Inflammatory macrophage treated with lipopolysaccharide for 1 hour (primary cell): ENCODE measurements around the gene ZNF384.

ENCODE experiments used
- DNase-seq, 2 donors: peaks; one replicate each; pipeline ENCODE4 v3.0.0-alpha.2; 2020 to 2022

ZNF384 gene

DNA sequence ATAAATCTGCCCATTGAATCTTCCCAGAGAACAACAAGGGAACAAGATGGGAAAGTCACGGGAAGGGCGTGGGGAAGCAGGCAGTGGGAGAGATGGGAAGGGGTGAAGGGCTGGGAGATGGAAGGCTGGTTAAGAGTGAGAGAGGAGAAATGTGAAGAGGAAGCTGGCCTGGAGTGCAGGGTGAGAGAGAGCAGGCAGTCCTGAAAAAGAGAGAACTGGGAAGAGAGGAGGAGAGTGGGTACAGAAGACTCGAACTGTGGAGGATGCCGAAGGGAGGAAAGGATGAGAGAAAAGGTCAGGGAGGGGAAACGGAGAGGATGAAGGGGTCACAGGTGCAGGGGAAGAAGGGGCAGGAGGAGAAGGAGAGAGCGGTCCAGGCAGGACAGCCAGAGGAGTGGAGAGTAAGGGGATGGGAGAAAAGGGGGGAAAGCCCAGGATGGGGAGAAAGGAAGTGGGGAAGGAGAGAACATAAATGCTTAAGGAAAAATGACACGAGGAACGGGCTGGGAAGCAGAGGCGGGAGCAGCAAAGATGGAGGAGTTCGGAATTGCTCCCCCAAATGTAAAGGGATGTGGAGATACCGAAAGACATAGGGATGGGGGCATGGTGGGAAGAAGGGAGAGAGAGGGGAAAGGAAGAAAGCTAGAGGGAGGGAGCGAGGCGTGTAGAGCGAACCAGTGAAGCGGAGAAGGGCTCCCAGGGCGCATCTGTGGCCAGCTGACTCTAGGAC is 10.2 kb upstream of the ZNF384 start:
- DNase-seq = no peak

DNA sequence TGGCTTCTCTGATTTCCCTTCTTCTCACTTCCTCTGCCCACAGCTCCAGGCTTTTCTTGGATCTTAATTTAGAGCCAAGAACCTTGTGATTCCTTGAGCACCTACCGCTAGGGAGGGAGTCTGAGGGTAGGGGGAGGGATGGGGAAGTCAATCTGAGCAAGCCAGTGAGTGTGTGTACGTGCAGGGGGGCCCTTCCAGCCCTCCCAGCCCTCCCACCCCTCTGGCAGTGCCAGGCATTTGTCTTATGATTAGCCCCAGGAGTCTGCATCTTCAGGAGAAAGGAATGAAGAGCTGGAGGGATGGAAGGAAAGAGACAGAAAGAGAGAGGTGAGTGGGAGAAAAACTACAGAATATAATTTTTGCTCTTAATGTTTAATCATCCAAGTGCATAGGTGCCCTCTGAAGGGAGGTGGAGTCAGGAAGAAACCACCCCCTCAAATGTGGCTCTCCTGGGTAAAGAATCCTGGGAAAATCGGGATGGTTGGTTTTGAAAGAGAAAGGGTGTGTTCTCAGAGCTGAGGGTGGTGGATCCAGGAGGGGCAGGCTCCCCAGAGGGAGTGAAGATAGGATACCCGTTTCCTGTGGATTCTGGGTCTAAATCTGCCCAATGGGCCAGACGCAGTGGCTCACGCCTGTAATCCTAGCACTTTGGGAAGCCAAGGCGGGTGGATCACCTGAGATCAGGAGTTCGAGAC is 9.3 kb upstream of the ZNF384 start:
- no peak for DNase-seq

DNA sequence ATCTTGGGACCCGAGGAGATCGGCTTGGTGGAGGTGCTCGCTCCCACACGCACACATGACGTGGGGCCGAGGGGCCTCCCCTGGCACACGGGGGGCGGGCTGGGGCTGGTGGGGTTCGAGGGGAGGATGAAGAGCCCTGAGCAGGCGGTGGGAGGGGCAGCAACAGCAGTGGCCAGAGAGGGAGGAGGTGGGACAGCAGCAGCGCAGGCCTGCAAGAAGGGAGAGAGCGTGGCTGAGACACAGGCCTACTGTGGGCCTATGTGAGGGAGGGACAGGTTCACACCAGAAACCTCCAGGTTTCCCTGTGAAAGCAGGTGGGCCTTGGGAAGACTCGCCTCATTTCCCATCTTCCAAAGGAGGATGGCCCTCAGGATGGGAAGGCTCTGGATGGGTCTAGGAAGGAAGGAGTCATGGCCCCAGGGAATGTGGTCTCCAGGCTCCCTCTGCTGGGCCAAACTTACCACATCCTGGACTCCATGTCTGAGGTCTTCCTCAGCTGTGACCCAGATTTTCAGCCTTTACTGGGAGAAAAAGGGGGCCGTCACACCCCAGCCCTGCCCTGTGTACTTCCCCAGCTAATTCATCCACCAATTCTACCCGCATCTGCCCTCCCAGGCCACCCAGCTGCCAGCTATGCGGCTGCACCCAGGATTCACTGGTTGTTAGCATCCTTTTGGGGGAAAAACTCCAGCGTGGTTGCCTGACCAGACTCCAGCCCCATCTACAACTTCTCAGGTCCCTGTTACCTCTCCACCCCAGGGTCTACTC is 8.6 kb upstream of the ZNF384 start:
- peak in 1 of 2 donors; percentile 54 for DNase-seq

DNA sequence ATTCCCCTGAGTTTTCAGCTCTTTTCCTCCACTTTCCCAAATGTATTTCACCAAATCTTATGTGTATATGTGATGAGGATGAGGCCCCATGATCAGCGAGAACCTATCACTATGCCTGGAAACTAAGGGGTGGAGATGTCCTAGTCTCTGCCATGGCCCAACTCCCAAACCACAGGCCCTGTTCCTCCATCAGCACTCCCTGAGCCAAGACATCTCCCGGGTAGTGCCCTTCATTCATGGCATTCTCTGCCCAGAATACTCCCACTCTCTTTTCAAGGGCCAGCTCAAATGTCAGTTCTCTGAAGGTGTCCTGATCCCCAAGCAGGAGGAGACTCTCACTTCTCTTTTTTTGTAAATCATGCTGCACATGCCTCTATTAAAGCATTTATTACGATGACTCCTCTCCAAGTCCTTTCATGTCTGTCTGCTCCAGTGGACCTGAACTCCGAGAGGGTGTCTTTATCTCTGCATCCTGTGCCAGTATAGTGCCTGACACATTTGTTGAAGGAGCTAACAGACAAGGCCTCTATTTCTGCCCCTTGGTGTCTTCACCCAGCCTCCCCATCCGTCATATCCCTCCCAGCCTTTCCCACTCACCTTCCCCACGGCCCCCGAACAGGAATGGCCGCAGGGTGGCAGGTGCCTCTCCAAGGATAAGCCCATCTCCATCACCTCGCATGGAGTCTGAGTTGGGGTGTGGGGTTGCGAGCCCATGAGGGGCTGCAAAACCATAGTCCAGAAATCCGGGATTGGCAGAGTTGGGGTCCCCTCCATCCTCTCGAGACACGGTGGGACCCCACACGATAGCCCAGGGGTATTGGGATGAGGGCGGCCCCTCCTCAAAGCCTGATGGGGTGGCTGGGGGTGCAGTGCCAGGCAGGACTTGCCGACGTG is 7.8 kb upstream of the ZNF384 start:
- DNase-seq = no peak

DNA sequence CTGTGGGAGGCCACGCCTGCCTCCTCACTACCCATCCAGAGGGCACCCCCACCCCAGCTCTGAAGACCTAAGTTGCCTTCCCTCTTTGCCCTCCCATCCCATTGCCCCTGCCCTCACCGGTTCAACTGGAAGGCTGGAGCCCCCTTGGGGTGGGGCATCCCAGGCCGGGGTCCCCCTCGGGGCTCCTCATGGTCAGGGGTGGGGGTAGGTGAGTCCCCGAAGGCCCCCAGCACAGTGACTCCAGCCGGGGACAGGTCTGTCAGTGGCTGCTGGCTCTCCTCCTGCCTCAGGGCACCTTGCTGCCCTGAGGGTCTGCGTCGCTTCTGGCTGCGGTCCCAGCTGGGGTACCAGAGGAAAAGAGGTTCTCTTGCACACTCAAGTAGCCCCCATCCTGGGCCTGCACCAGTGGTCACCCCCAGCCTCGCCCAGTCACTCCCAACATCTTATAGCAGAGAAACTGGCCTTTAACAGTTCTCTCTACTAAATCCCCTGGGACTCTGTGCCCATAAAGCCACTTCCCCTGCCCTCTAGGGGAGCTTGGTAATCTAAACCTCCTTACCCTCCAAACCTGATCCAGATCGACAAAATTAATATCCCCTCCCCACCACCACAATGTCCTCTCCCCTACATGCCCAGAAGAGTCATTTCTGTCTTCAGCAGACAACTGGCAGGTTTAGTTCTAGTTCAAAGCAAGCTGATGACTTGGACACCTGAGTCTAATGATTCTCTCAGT is 6.3 kb upstream of the ZNF384 start:
- no peak for DNase-seq

DNA sequence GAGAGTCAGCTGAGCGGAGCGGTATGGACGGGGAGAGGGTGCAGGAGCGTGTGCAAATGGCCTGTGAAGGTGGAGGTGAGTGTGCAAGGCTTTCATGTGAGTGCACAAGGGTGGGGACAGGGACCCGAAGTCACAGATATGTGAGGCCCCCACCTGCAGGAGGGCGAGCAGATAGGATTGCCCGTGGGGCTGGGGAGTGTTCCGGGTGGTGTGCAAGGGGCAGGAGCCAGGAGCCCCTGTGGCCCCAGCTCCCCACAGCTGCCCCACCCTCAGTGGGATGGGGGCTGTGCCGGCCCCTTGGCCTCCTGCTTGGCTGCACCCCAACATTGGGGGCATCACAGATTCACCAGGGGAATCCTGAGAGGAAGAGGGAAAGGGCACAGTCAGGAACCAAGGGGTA is 5.5 kb upstream of the ZNF384 start:
- no peak for DNase-seq

DNA sequence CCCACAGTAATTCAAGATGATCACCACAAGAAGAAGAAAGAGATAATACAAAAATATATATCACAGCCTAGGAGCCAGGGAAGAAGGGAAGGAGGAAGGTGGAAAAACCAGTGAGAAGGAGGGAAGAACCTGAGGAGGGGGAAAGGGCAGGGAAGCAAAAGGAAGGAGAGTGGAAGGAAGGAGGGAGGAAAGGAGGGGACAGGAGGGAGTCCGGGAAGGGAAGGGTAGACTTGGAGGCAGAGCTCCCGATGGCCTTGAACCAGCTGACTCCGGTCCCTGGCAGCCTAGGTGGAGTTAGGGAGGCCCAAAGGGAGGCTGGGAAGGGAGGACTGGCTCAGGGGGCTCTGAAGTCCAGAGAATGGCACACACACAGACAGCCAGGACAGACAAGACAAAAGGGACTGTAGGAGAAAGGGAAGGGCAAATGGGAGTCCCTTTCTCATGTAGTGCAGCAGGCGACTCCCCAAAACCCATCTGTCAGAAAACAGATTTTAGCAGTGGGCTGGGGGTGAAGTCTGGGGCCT is 4.7 kb upstream of the ZNF384 start:
- no peak for DNase-seq

DNA sequence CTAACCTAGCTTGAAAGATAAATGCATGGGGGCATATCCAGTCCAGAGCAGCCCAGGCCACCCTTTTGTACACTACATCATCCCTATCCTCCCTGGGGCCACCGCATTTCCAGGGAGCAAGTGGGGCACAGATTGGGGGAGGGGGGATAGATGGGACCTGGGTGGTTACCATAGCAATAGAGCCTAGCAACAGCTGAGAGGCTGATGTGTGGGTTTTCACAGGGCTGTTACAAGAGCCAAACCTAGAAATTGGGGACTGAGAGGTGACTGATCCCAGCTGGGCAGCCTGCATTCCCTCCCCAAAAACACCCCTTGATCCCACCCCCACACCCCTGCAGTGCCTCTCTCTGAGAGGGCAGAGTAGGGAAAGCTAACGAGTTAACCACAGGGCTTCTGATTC is 3.7 kb upstream of the ZNF384 start:
- DNase-seq = no peak

DNA sequence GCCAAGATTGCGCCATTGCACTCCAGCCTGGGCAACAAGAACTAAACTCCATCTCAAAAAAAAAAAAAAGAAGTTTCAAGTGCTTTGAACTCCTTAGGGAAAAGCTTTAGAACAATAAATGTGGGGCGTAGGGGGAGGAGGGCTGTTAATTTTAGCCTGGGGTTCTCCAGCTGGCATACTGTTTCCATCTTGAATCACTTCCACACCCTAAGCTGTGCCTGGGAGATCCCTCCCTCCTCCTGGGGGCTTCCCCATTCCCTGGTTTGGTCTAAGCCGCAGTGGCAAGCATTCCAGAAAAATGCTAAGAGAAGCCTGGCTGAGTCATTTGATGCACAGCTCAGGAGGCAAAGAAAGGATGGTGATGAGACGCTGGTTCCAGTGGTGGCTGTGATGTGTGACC is 2.3 kb upstream of the ZNF384 start:
- DNase-seq = no peak

DNA sequence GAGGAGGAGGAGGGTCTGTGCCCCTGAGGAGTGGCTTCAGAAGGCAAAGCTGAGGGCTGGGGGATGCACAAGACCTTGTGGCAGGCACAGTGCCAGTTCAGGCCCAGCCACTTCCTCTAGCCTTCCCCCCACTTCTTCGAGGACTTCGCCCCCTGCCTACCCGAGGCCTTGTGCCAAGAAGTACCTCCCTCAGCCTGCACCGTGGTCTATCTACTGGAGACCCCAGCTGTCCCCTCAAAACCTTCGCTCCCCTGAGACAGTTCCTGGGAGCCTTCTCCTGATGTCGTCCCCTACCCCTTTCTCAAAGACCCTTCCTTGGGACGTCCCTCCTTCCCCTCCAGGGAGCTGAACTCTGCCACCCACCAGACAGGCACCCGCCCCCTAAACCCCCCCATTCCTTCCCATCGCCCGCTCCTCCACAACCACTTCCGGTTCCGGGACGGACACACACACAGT is 604 bp downstream of the ZNF384 start:
- no peak for DNase-seq

DNA sequence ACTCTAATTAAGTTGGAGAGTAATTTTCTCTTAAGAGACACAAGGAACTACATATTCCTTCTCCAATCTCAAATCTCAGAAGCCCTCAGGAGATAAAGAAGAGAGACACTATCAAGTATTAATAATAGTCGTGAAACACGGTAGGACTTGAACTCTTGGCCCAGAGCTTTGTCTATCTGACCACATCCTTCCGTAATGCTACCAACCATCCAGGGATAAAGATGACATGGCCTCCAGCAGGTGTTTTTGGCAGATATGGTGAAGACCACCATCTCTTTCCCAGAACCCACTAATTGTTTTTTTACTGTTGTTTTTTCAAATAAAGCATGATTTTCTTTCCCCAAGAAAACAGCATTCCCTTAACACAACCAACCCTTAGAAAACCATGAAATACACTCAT is 3.4 kb downstream of the ZNF384 start:
- no peak for DNase-seq

DNA sequence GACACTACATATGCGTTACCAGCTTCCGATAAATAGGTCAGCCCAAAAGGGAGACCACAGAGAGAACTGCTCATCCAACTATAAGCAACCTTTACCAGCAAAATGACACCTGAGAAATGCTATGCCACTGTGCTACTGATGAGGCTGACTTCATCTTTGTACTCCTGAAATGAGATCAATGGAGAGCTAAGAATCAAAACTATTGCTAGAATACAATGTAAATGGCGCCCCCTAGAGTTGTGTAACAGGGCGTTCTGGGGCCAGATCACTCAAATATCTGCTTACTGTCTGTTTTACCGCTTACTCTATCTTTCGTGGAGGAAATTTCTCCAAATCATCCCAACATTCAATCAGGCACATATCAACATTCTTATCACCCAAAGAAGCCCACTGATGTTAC is 4.6 kb downstream of the ZNF384 start:
- peak; percentile 50 to 85 for DNase-seq

DNA sequence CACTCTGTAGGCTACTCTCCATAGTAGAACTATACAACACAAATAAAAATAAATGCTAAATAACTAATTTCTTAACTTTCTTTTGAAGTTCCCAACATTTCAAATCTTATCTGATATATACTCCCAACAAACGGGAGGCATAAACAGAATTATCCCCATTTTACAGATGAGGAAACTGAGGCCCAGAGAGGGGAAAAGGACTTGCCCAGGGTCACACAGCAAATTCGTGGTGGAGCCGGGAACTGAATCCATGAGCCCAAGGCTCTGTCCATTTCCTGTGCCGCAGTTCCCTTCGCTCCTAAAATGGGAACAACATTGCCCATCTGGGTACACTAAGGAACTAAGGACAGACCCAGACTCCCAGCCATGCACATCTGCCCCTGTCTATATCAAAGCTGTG is 12.2 kb downstream of the ZNF384 start:
- no peak for DNase-seq

DNA sequence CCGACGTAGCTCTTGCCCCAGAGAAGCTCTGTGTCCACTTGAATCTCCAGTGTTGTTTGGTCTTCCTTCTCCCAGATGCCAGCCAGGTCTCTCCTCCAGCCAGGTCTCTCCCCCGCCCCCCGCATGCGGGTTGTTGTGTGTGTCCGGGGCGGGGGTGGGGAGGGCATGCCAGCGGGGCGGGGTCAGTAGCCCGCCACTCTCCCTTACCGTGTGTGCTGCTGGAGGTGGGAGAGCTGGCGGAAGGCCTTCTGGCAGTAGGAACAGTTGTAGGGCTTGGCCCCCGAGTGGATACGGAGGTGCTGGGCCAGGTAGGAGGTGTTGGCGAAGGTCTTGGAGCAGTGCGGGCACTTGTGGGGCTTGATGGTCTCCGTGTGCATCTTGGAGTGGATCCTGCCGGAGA is 17.0 kb downstream of the ZNF384 start:
- DNase-seq = no peak

DNA sequence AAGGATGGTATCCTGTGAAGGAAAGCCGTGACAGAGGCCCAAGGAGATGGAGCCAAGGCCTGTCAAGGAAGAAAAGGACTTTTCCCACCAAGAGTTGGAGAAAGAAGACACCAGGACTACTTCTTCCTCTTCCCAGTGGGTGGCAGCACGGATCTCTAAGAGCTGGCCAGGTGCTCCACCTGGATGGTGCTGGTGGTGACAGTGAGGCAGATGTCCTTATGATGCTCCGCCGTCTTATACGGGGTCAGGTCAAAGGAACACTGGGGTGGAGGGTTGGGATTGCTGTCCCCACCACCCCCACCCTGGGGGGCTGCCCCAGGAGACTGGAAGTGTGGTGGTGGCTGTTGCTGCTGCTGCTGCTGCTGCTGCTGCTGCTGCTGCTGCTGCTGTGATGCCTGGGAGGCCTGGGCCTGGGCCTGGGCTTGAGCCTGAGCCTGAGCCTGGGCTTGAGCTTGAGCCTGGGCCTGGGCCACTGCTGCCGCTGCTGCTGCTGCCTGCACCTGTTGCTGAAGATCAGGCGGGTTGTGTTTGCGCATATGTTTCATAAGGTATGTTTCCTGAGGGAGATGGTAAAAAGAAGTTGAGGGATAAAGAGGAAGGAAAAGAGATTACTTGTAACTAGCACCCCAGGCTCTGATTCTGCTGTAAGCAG is 21.5 kb downstream of the ZNF384 start:
- no peak for DNase-seq

DNA sequence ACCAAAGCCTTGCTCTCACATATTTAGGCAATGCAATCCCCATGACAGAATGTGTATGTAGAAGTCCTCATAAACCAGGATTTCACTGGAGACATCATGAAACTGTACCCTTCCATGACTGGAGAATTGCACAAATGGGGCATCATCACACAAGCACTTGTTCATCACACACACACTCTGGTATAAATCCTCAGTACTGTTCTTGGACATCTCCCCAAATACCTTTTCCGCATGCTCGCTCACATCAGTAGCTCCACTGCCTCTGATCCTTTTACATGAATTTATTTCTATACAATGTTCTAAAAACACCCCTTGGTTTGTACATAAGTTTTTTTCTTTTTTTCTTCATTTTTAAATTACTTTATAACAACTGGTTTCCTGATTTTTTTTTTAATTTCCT is 23.0 kb downstream of the ZNF384 start:
- no peak for DNase-seq

DNA sequence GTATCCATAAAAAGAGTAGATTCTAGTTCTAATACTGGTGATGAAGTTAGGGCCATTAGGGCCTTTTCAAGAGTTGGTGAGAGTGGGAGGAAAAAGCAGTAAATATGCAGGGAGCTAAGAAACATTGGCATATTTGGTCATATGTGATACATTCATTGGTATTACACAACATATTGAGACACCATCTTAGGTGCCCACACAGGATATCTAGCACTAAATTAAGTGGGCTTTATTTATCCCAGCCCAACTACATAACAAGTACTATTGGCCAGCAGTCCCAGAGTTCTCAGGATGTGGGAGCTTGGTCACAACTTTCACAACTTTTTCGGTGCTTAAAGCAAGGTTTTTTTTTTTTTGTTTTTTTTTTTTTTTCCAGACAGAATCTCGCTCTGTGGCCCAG is 24.3 kb downstream of the ZNF384 start:
- peak; percentile 42 to 74 for DNase-seq

DNA sequence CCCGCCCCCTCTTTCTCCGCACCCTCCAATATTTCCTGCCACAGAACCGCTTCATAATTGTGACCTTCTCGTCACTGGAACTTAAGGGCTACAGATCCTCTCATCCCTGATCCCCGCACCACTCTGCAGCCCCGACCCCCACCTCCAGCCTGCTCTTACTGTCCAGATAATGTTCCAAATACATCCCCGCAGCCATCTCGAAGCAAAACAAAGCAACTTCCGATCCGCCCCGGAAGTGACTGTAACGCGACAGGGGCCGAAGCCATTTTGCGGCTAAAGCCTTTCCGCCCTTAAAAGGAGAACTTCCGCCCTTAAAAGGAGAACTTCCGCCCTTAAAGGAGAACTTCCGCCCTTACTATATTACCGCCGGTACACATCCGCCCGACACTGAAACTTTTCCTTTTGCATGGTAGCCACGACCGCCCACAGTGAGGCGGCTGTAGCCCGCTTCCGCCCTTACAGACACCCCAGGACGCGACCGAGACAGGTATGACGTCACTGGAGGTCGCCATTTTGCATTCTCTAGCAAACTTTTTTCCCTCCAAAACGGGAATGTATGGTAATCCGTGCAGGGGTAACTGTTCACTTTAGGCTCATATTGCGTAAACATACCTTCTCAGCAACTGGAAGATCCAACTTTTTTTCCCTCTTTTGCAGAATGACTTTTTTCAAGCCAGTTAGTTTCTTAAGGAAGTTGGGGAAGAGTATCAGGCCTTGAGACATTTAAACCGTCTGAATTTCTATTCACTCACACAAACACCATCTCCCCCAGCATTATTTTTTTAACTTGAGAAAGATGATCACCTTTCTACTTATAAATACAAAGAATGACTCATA is 26.1 kb downstream of the ZNF384 start, which contains the start of gene ING4:
Gene ING4 (minus strand): TSS at position 214 of the 837 bp plus-strand sequence. CDS start 18 bp downstream, at position 196.
- DNase-seq = peak; percentile 99 to 100

DNA sequence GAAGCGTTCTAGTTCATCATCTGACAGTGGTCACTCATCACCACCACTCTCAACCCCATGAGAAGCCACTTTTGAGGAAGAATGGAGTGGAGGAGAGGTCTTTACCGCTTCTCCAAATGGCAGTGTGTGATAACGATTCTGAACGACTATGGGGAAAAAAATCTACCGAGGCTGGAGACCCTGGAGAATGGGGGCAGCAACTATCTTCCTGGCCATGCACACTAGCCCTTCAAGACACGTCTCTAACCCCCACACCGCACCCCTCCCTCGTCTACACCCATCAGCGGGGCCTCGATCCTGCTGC is 26.6 kb downstream of the ZNF384 start:
- DNase-seq = no peak

DNA sequence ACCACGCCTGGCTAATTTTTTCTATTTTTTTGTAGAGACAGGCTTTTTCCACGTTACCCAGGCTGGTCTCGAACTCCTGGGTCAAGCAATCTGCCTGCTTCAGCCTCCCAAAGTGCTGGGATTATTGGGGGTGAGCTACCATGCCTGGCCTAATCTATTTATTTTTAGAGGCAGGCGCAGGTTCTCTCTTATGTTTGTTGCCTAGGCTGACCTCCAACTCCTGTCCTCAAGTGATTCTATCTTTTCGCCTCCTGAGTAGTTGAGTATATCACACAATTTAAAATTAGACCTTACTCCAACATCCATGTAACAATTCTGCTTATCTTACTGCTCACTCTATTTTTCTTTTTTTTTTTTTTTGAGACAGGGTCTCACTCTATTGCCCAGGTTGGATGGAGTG is 35.2 kb downstream of the ZNF384 start:
- no peak for DNase-seq
